ENCODE measurements around the gene NAV3.
"Not testable (repeated sequence)": the region's sequence is repeated elsewhere in the genome, so short reads cannot be mapped to it uniquely, and the experiment has no call there.

The NAV3 gene

GRCh38 chr12:78208092-78208491, 377.4 kb downstream of the NAV3 start:
- DNase-seq, result no peak

DNA sequence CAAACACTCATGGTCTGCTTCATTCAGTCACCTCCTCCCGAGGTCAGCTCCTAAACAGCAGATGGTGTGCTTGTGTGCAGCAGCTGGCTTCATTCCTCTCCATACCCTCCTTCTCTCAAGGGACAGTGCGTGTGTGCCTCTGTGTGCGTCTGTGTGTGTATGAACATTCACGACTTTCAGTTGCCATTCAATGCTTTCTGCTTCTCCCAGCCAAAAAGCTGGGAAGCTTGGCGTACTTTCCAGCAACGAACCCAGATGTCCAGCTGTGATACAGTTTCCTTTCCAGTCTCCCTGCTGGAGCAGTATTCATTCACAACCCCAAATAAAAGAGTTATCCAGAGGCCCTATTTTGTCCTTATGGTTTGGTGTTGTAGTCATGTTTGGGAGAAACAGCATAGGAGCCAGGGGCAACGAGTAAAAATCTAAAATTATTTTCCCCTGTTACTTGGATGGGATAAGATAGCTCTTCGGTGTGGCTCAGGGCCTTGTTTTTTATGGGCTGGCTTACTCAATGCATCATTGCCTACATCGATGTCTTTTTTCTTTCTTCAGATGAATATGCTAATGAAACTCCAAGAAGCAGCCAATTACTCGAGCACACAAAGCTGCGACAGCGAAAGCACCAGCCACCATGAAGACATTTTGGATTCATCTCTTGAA, 379.3 kb downstream of the NAV3 start:
- DNase-seq, result no peak

DNA sequence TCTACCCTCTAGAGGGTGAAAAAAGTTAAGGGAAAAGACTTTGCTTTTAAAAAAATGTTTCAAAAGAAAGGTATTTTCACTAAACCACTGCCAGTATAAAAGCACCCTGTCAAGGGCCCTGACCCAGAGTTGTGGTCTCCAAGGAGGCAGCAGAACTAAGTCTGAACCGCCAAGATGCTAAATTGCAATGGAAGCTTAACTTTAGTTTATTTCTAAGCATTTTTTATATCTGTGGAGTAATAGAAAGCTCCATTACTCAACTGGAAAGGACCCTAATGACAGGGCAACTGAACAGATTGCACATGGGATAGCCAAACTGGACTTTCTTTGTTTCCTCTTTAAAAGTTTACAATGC, 379.8 kb downstream of the NAV3 start:
- no peak for DNase-seq

GRCh38 chr12:78210894-78211302, 380.2 kb downstream of the NAV3 start:
- no peak for DNase-seq

GRCh38 chr12:78220811-78221210, 390.1 kb downstream of the NAV3 start:
- DNase-seq, result no peak

- no peak for DNase-seq
These were observed 393.5 kb downstream of the NAV3 start for GRCh38 chr12:78224154-78224553.

DNA sequence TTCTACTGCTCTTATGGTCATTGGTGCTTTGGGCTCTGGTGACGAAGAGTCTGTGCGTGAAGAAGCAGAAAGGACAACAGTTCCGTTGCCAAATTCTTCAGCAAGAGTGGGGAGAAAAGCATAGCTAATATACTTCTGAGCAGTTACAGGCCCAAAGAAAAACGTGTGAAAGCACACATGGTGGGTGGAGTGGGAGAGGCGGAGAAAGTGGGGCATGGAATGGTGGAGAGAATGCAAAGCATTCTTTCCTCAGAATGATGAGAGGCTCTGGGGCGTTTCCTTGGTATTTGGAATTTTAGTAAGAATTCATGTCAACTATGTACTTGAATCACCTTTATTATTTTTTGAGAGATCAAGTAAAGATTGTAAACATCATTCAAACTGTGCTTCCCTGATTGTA, 396.1 kb downstream of the NAV3 start:
- DNase-seq, result no peak

- DNase-seq, result no peak
These were observed 399.0 kb downstream of the NAV3 start for GRCh38 chr12:78229591-78230101.

DNA sequence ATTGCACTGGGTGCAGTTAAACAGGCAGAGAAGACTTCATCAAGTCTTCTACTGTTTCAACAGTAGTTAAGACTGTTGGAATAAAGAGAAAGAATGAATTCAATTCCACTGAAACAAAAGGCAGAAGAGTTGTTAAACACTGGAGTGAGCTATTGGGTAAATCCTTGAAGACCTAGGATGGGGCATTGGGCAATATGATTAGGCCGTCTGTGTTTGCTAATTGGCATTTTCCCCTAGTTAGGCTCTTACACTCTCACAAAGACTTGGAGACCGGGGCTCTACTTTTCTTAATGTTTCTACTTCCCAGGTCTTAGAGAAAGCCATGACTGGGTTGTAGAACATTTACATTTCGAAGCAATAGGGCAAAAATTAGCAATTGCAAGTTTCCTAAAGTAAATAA, 402.1 kb downstream of the NAV3 start:
- no peak for DNase-seq

- DNase-seq, result no peak
These were observed 405.6 kb downstream of the NAV3 start for GRCh38 chr12:78236264-78236663.

GRCh38 chr12:78239544-78239943, 408.9 kb downstream of the NAV3 start:
- no peak for DNase-seq

DNA sequence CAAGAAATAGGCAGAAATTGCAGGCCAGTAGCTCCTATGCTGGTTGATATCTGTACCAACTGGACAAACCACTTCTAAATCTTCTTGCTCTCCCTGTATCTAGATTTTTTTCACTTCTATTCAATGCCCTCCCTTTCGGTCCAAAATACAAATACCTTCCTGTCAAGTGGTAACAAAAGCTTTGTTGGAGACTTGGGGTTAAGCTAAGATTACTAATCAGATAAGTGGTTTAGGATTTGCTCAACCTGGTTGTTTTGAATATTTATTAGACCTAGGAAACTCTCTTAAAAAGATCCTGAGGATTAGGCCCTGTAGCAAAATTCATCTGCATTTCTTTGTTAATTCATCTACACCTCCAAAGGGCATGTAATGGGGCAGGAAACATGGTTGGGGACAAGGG, 410.1 kb downstream of the NAV3 start:
- no peak for DNase-seq

GRCh38 chr12:78241446-78241845, 410.8 kb downstream of the NAV3 start:
- DNase-seq, result no peak

DNA sequence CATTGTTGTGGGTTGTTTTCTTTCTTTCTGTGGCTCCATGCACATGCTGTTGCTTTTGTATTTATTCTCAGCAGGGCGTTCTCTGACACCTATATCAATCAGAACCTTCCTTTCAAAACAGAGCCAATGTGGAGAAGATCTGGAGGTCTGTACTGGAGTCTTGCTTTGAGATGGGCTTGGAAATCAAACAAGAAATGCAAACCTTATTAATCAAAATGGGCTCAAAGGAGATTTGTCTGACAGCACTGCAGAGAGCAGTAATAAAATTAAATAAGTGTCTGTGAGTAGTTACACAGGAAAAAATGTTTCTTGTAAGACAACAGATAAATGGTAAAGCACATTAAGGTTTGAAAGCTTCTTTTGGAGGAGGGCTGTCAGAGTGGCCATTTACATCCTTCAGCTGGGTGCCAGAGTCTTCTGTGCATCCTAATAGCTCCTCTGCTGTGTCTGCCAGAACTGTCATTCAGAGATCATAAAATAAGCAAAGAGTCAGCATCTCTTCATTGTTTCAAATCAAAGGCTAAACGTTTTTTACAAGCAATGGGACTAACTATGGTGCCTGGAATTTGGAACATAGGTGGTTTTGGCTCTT, 414.3 kb downstream of the NAV3 start:
- no peak for DNase-seq

- DNase-seq, result no peak
These were observed 417.6 kb downstream of the NAV3 start for GRCh38 chr12:78248321-78248720.

- DNase-seq, result no peak
These were observed 418.9 kb downstream of the NAV3 start for GRCh38 chr12:78249578-78249977.

DNA sequence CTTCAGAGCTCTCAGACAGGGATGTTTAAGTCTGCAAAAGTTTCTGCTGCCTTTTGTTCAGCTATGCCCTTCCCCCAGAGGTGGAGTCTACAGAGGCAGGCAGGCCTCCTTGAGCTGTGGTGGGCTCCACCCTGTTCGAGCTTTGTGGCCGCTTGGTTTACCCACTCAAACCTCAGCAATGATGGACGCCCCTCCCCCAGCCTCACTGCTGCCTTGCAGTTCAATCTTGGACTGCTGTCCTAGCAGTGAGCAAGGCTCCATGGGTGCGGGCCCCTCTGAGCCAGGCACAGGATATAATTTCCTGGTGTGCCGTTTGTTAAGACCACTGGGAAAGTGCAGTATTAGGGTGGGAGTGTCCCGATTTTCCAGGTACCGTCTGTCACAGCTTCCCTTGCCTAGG, 427.0 kb downstream of the NAV3 start:
- DNase-seq, result not testable (repeated sequence)

- no peak for DNase-seq
These were observed 430.3 kb downstream of the NAV3 start for GRCh38 chr12:78260976-78261375.

DNA sequence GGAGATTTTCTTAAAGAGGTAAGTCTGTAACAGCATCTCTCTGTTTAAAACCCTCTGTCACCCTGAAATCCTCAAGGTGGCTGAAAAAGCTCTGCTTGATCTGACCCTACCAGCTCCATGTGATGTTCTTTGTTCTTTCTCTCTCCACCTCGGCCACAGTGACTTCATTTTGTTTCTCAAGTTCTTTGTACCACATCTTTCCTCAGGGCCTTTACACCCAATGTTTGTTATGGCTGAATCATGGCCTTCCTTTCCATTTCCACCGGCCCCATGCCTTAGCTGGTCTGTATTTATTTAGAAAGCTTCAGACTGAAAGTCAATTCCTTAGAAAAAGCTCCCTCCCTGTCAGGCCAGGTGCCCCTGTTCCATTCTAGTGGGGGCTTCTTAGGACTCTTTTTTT, 431.2 kb downstream of the NAV3 start:
- DNase-seq, result no peak

All from NK-92 treated with Interleukin-12 subunit alpha and Interleukin-12 subunit beta, amount 100 ng/mL, for 24 hours (cell line).